Psoas muscle (tissue), 8 donors: ENCODE results near the gene CBS. TPM values are rescaled to one million over a fixed set of nuclear protein-coding genes. Genes with fewer than 3 reads are reported as not detected.
A peak's percentile ranks its signal among the peaks of the same experiment; 100 is the strongest.
"Not testable (repeated sequence)": the region's sequence is repeated elsewhere in the genome, so short reads cannot be mapped to it uniquely, and the experiment has no call there.

Experiments
- ATAC-seq, 4 donors: fragments of 200-7000 bp; cut with Tn5 transposase; one replicate each; pipeline ENCODE4 v1.9.1; 2020; ENCODE audit warnings: moderate library complexity in 3 of 4, mild to moderate bottlenecking in 2 of 4
- DNase-seq, 2 donors: peaks; one replicate each; pipeline ENCODE4 v3.0.0-alpha.2; 2020
- H3K27ac ChIP-seq: fragments of 200-600 bp; one replicate; pipeline ENCODE4 v1.8.0; 2022
- H3K27me3 ChIP-seq, 3 donors: fragments of 200-600 bp in 1 of 3; one replicate each; pipeline versions ENCODE4 v1.6.1 to v1.8.0; 2013 to 2022; ENCODE audit warnings: low read length in 2 of 3, mild to moderate bottlenecking in 2 of 3, moderate library complexity in 1 of 3; ENCODE audit not compliant: insufficient read depth in 3 of 3
- H3K36me3 ChIP-seq, 2 donors: fragments of 200-600 bp in 1 of 2; one replicate each; pipeline versions ENCODE4 v1.6.1 to v1.8.0; 2013 to 2022; ENCODE audit warnings: low read depth in 1 of 2, mild to moderate bottlenecking in 1 of 2, moderate library complexity in 1 of 2; ENCODE audit not compliant: insufficient read depth in 1 of 2
- H3K4me1 ChIP-seq: fragments of 200-600 bp; one replicate; pipeline ENCODE4 v1.8.0; 2022
- H3K4me3 ChIP-seq: fragments of 200-600 bp; one replicate; pipeline ENCODE4 v1.8.0; 2022; ENCODE audit warnings: mild to moderate bottlenecking
- H3K9me3 ChIP-seq: fragments of 200-600 bp; one replicate; pipeline ENCODE4 v1.8.0; 2022
- WGBS, 3 donors: extraction: QIAGEN DNeasy Blood & Tissue Kit; methylation state at CpG; one replicate each; pipeline versions ENCODE4 v1.1.6 to v1.1.7; 2013; 5-methylcytosine and 5-hydroxymethylcytosine counted together
- intact Hi-C, 2 donors: fragments of 100-400 bp; cut with DNase I; formaldehyde crosslinking; loops; one replicate each; pipeline versions ENCODE4 v1.11.0 to v1.14.2; 2022
- polyA plus RNA-seq, 3 donors: library from polyadenylated mRNA; stranded (reverse); fragments of 200-250 nt; gene quantifications; one replicate each; pipeline ENCODE4 v1.2.3, GENCODE V29; 2013
- total RNA-seq, 4 donors: library from RNA; stranded (reverse); fragmentation: NEBNext Ultra II Directional in 2 of 4; extraction: Animal tissue kit (Norgen Biotek cat#: 25700) in 2 of 4; gene quantifications; one replicate each; pipeline versions ENCODE4 v1.2.1 to v1.2.4, GENCODE V29; 2021 to 2023
- TF ChIP-seq, protein P1 (sequence below): fragments of 200-600 bp; IDR thresholded peaks from one replicate; pipeline ENCODE4 v1.8.0; 2022; ENCODE audit warnings: antibody characterized with exemption
- donor health status: healthy with polysubstance abuse.
- donor health status: DM: no; HTN: no; CAD: no; lungs with moderate emphysema.
- donor health status: Bipolar disorder and iron deficiency.
- donor health status: healthy.
- donor health status: DM: yes; HTN: yes; CAD: no.
- donor health status: DM: no; HTN: no; CAD: no.
- donor health status: DM: no; HTN: no; CAD: no.
- donor health status: DM: yes; HTN: yes; CAD: no.

CBS gene
- total and polyA plus RNA-seq, 7 donors, result 1.1 to 2.6 (median 1.8) TPM

- DNase-seq, H3K36me3 ChIP-seq, ATAC-seq, H3K4me1 ChIP-seq, H3K4me3 ChIP-seq, H3K9me3 ChIP-seq, H3K27ac ChIP-seq, intact Hi-C loops, H3K27me3 ChIP-seq: not testable (repeated sequence)
- 84 to 93% (median 89%) methylated on average over 3 to 8 of the region's 10 CpGs for WGBS, 3 donors
Measured at GRCh38 chr21:43038659-43039044, 37.0 kb downstream of the CBS start.

GRCh38 chr21:43037918-43038658 lies 37.5 kb downstream of the CBS start:
- 74 to 87% (median 75%) methylated on average over 8 to 18 of the region's 19 CpGs for WGBS, 3 donors
- H3K27ac ChIP-seq, H3K9me3 ChIP-seq, H3K27me3 ChIP-seq, DNase-seq, H3K36me3 ChIP-seq, H3K4me1 ChIP-seq, H3K4me3 ChIP-seq, intact Hi-C loops, ATAC-seq: not testable (repeated sequence)

DNA sequence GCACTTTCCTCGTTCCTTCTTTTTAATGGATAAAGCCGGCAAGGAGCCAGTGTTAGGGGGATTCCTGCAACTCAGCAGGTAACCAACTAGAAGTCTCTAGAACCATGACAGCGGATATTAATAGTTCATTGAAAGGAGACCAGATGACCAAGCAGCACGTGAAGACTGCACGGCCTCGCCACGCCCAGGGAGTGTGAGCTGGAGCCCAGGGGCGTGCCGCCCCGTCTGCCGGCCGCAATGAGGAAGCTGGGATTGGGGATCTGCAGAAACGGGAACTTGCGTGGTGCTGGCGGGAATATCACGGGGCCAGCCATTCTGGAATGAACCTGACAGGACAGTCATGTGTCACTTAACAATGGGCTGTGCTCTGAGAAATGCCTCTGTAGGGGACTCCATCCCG lies 38.7 kb downstream of the CBS start:
- H3K4me3 ChIP-seq, H3K4me1 ChIP-seq, H3K9me3 ChIP-seq, H3K27me3 ChIP-seq, H3K27ac ChIP-seq, intact Hi-C loops: not testable (repeated sequence)
- WGBS, 3 donors, result 90 to 95% (median 94%) methylated on average over 4 to 10 of the region's 17 CpGs
- peaks cover 0 to 13% of the 10 kb centered on the region in 2 donors for H3K36me3 ChIP-seq
- DNase-seq (peak in 1 of 2 donors; percentile 63), ATAC-seq (peak in 2 of 4 donors; percentile 27 to 44)

DNA sequence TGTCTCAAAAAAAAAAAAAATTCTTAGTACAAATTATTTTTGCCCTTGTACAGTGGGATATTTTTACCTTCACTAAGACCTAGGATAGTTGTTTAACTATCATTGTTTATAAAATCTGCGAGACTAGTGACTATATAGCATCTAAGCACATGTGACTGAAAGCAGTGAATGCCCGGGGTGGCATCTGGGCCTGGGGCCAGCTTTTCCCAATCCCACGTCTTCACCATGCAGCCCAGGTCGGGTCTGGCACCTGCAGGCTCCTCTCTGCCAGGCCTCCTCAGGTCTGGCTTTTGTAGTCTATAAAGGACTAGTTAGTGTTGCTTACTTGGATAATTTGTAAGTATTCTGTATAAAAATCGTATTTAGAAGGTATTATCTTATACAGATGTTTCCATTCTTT lies 40.8 kb downstream of the CBS start:
- no peak for DNase-seq

GRCh38 chr21:43034101-43034500 lies 41.5 kb downstream of the CBS start:
- Histone ChIP-seq H3K4me3 (no peak overlapping the region), H3K27me3 (no peaks in the 10 kb centered on the region), H3K27ac (no peak overlapping the region), H3K4me1 (no peaks in the 10 kb centered on the region), H3K9me3 (no peaks in the 10 kb centered on the region), H3K36me3 (peaks cover 0 to 40% of the 10 kb centered on the region in 2 donors)
- ATAC-seq (no peak), DNase-seq (no peak)
- intact Hi-C loops, result no loop called here
- 94 to 97% (median 96%) methylated on average over 1 of the region's 1 CpG for WGBS, 3 donors
- TF ChIP-seq, protein P1, sequence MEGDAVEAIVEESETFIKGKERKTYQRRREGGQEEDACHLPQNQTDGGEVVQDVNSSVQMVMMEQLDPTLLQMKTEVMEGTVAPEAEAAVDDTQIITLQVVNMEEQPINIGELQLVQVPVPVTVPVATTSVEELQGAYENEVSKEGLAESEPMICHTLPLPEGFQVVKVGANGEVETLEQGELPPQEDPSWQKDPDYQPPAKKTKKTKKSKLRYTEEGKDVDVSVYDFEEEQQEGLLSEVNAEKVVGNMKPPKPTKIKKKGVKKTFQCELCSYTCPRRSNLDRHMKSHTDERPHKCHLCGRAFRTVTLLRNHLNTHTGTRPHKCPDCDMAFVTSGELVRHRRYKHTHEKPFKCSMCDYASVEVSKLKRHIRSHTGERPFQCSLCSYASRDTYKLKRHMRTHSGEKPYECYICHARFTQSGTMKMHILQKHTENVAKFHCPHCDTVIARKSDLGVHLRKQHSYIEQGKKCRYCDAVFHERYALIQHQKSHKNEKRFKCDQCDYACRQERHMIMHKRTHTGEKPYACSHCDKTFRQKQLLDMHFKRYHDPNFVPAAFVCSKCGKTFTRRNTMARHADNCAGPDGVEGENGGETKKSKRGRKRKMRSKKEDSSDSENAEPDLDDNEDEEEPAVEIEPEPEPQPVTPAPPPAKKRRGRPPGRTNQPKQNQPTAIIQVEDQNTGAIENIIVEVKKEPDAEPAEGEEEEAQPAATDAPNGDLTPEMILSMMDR, result no peak

More for the DNA sequence above, 40.8 kb downstream of the CBS start:
- Histone ChIP-seq H3K4me3 (no peak overlapping the region), H3K4me1 (no peaks in the 10 kb centered on the region), H3K9me3 (no peaks in the 10 kb centered on the region), H3K36me3 (peaks cover 0 to 32% of the 10 kb centered on the region in 2 donors), H3K27ac (no peak overlapping the region), H3K27me3 (no peaks in the 10 kb centered on the region)
- WGBS, 3 donors, result 75 to 85% (median 84%) methylated on average over 5 of the region's 5 CpGs
- intact Hi-C loops, result no loop called here
- TF ChIP-seq, protein P1, result no peak
- no peak for ATAC-seq

GRCh38 chr21:43031121-43031619 lies 44.5 kb downstream of the CBS start:
- ATAC-seq (no peak), DNase-seq (no peak)
- Histone ChIP-seq H3K27ac (no peak overlapping the region), H3K4me1 (no peaks in the 10 kb centered on the region), H3K9me3 (no peaks in the 10 kb centered on the region), H3K4me3 (no peak overlapping the region), H3K27me3 (no peaks in the 10 kb centered on the region), H3K36me3 (peaks cover 0 to 55% of the 10 kb centered on the region in 2 donors)
- WGBS, 3 donors, result 89 to 90% (median 90%) methylated on average over 12 of the region's 12 CpGs
- intact Hi-C loops, result no loop called here
- TF ChIP-seq, protein P1, result no peak
